Caki2 (cell line): ENCODE data around the gene SSC4D. TPM values are rescaled to one million over a fixed set of nuclear protein-coding genes. Genes with fewer than 3 reads are reported as not detected.
"Not testable (repeated sequence)": the region's sequence is repeated elsewhere in the genome, so short reads cannot be mapped to it uniquely, and the experiment has no call there.

Experiments
- DNase-seq: peaks from one replicate; pipeline ENCODE4 v3.0.0-alpha.2; 2015; ENCODE audit warnings: low read depth
- in situ Hi-C: cut with HindIII; loops from 2 replicates; pipeline ENCODE4 v1.10.0; 2016; ENCODE audit warnings: low sequenced_read_pairs, low pct_unique_long_range_greater_than_20kb, mixed read lengths
- total RNA-seq: library from RNA; depleted of rRNA; stranded (reverse); fragments of >200 nt; shearing (Covaris generic); gene quantifications from 2 replicates; pipeline ENCODE4 v1.2.3, GENCODE V29; 2014; ENCODE audit warnings: low replicate concordance

Gene SSC4D
- total RNA-seq, 1 experiment from 2014 or later = 1.1 TPM

DNA sequence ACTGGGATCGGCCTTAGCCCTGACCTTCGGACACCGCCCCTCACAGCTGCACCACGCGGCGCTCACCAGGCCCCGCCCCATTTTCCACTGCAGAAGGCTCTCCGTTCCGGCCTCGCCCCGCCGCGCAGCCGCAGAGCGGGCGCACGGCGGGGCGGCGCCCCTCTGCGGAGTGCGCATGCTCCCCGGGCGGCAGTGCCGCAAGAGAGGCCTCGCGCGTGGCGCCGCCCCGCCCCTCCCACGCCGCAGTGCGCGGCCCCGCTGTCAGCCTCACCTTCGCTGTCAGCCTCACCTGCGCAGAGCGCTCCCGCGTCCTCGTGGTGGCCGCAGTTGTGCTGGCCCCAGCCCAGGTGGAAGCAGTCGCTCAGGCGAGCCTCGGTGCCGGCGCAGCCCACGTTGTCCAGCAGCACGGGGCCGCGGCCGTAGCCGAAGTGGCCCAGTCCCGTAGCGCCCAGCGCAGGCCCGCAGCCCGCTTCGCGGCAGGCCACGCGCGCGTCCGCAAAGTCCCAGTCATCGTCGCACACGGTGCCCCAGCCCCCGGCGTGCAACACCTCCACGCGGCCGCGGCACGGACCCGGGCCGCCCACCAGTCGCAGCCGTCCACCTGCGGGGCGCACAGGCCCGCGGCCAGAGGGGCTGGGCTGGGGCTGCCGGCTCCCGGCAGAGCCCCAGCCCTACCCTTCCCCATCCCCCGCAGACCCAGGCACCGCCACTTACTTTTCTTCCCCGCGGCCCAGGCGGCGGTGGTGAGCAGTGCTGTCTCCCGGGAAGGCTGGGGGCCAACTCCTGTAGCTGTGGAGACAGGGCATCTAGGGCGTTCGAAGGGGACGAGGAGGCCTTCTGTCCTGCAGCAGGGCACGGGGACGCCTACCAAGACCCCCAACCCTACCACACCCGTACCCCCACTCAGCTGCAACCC is 16.1 kb downstream of the SSC4D start:
- peak; percentile 89 for DNase-seq
- in situ Hi-C loops = no loop called here

DNA sequence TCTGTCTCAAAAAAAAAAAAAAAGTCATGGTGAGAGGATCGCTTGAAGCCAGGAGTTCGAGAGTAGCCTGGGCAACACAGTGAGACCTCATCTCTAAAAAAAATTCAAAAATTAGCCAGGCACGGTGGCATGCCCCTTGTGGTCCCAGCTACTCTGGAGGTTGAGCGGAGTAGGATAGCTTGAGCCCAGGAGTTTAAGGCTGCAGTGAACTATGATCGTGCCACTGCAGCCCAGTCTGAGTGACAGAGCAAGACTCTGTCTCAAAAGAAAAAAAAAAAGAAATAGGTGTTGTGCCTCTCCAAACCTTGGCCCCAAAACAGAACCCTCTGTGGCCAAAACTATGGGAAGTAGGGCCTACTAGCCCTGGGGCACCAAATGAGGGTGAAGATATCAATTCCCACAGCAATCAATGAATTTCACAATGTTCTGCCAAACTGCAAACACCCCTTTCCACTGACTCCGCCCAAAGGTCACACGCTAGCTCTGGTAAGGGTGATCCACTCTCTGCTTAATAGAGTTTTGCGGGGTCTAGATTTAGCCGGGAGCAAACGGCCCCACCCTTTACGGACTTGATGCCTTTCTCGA is 16.9 kb downstream of the SSC4D start:
- in situ Hi-C loops = no loop called here
- no peak for DNase-seq

DNA sequence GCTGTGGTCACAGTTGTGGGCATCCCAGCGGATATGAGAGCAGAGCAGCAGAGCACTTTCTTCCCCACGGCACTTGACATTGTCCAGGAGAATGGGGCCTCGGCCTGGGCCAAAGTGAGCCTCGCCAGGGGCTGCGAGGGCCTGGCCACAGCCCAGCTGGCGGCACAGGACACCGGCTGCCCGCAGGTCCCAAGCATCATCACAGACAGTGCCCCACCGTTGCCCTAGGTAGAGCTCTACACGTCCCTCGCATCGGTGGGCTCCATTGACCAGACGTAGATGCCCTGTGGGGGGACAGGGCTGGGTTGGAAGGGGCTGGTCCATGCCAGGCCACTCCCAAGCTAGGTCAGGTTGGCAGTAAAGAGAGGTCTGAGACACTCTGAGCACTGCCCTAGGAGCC is 19.4 kb downstream of the SSC4D start:
- in situ Hi-C loops = no loop called here
- no peak for DNase-seq

DNA sequence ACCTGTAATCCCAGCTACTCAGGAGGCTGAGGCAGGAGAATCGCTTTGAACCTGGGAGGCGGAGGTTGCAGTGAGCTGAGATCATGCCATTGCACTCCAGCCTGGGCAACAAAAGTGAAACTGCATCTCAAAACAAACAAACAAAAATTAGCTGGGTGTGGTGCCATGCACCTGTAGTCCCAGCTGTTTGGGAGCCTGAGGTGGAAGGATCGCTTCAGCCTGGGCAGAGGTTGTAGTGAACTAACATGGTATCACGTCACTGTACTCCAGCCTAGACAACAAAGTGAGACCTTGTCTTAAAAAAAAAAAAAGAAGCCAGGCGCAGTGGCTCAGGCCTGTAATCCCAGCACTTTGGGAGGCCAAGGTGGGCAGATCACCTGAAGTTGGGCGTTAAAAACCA is 21.7 kb downstream of the SSC4D start:
- DNase-seq, in situ Hi-C loops: not testable (repeated sequence)

DNA sequence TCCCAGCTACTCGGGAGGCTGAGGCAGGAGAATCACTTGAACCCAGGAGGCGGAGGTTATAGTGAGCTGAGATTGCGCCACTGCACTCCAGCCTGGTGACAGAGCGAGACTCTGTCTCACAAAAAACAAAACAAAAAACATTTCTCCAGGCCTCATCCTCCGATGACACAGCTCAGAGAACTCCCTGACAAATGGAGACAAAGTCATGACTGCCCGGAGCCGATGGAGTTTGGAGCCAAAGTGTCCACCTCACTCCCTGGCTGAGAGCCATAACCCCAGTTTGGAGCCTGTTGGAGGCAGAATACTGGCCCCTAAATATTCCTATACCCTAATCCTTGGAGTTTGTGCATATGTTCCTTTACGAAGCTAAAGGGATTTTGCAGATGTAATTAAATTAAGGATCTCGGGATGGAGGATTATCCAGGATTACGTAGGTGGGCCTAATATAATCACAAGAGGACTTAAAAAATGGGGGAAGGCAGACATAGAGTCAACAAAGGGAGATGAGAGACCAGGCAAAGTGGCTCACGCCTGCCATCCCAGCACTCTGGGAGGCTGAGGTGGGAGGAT is 22.7 kb downstream of the SSC4D start:
- in situ Hi-C loops = no loop called here
- DNase-seq = no peak

DNA sequence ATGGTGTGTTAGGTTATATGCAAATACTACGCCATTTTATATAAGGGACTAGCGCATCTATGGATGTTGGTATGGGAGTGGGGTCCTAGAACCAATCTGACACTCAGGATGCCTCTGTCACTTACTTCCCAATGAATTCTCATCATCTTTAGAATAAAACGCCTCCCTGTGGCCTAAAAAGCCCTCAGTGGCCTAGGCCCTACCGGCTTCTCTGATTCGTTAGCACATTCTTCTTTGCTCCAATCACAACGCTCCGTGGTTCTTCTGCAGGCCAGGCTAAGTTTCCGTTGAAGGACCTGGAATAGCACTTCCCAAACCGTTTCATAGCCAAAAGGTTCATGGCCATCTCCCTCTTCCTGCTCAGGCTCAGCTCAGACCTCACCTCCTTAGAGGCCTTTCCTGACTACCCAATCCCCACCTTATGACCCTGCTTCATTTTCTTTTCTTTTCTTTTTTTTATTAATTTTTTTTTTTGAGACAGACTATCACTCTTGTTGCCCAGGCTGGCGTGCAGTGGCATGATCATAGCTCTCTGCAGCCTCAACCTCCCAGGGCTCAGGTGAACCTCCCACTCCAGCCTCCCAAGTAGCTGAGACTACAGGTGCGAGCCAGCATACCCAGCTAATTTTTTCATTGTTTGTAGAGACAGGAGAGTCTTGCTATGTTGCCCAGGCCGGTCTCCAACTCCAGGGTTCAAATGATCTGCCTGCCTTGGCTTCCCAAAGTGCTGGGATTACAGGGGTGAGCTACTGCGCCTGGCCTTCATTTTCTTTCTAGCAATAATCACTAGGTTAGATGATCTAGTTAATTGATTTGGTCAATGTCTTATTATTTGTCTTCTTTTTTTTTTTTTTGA is 26.2 kb downstream of the SSC4D start:
- no peak for DNase-seq
- in situ Hi-C loops = no loop called here

DNA sequence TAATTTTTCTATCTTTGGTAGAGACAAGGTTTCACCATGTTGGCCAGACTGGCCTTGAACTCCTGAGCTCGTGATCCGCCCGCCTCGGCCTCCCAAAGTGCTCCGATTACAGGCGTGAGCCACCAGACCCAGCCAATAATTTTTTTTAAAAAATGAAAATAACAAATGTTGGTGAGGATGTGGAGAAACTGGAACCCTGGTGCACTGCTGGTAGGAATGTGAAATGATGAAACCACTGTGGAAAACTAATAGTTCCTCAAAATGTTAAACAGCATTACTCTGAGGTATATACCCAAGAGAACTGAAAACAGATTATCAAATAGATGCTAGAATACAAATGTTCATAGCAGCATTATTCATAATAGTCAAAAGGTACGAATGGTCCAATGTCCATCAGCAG is 27.7 kb downstream of the SSC4D start:
- no peak for DNase-seq
- in situ Hi-C loops = no loop called here

DNA sequence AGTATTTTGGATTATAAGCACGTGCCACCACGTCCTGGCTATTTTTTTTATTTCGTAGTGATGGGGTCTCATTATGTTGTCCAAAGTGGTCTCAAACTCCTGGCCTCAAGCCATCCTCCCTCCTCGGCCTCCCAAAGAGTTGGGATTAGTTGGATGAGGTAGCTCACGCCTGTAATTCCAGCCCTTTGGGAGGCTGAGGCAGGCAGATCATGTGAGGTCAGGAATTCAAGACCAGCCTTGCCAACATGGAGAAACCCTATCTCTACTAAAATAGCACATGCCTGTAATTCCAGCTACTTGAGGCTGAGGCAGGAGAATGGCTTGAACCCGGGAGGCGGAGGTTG is 28.9 kb downstream of the SSC4D start:
- no peak for DNase-seq
- in situ Hi-C loops = no loop called here

DNA sequence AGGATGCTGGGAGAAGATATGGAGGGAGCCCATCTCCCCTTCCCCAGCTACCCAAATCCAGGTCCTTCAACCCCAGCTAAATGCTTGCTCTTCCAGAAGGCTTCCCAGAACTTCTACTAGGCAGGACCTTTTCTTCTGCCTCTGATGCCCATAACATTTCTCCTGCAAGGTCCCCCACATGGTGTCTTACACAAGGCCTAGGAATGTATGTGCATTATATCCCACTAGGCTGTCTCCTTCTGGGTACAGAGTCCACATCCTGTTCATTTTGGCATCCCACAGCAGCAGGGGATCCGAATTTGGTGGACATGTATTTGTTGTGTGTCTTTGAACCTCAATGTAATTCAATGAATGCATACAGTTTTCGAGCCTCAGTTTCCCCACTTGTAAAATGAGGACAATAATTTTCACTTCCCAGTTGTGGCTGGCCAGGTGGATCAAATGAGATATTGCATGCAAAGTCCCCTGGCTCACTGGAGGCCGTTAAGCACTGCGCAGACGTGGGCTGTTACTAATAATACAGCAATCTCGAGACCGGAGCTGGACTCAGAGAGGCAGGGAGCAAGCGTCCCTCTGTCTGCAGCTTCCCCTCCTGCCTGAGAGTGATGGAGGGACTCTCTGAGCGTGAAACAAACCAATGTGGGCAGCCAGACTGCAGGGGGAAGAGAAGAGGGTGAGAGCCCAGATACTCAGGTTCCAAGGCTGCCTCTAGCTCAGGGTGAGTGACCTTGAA is 32.1 kb downstream of the SSC4D start:
- DNase-seq = no peak
- in situ Hi-C loops = no loop called here

DNA sequence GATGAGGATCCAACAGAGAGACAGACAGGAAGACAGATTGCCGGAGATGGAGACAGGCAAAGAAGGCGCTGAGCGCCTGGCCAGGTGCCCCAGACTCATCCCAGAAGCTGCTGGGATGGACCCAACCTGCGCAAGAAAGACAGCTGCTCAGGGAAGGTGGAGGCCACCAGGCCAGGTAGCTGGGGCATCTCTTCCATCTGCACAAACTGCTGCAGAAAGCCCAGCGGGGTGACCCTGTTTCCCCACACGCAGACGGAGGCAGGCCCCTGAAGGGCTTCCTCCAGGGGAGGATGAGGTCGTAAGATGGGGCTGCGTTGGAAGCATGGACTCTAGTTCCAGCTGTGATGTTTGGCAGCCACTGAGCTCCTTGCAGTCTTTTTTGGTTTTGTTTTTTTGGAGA is 34.2 kb downstream of the SSC4D start:
- DNase-seq = no peak
- in situ Hi-C loops = no loop called here

DNA sequence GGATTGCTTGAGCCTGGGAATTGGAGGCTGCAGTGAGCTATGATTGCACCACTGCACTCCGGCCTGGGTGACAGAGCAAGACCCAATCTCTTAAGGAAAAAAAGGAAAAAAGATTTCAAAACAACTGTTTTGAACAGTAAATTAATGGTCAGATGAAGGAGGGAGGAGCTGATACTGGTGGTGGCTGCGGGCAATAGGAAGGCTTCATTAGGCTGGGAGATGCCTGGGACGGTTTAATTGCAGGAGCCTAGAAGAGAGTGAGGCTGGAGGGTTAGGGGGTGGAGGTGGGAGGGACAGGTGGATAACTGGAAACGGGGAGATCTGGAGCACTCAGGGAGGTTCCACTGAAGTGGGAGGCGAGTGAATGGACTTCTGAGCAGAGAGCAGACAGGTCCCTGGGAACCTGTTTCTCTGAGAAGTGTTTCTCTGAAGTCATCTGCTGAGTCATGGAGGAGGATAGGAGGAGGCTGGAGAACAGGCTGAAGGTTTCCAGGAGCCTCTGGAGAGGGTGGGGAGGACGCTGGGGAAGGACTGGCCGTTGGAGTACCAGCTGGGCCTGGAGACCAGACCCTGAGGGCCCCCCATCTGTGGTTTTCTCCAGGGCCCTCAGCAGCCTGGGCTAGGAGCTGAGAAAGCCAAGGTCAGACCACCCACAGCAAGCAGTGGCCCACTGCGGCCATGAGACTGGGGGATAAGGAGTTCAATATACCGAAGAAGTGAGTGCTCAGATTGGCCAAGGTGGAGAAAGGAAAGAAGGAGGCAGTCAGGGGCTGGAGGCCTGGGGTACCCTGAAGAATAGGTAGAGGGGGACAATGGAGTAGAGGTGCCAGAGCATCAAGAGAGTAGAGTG is 36.3 kb downstream of the SSC4D start:
- in situ Hi-C loops = no loop called here
- peak; percentile 68 for DNase-seq

DNA sequence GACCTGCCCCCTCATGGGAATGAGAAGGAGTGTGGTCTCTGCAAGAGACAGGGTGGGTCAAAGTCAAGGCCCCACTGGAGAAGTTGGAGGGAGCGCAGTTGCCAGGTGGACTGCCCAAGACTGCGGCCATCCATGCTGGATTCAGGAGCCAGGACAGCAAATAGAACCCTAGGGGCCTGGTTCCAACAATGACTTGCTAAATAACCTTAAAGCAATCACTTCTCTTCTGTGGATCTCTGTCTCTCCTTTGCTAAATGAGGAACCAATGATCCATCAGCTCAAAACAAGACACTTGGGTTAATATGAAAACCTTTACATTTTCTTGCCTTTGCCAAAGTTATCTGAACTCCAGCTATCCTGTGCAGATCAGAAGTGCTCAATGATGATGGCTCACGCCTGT is 38.1 kb downstream of the SSC4D start:
- DNase-seq = no peak
- in situ Hi-C loops = no loop called here

DNA sequence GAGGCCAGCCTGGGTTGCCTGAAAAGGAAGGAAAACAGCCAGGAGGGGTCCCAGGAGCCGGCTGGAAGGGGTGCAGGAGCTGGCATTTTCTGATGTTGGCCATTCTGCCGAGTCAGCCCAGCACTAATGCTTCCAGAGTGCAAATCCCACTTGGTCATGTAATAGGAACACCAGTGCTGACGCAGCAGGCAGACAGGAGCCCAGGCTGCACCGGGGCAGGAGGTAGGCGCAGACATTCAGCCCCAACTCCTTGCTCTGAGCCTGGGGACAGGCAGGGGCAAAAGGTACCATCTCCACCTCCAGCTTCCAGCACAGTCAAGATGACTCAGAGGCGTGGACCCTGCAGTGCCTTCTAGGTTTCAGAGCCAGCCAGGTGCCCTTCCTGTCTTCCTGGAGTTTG is 40.5 kb downstream of the SSC4D start:
- no peak for DNase-seq
- in situ Hi-C loops = no loop called here

DNA sequence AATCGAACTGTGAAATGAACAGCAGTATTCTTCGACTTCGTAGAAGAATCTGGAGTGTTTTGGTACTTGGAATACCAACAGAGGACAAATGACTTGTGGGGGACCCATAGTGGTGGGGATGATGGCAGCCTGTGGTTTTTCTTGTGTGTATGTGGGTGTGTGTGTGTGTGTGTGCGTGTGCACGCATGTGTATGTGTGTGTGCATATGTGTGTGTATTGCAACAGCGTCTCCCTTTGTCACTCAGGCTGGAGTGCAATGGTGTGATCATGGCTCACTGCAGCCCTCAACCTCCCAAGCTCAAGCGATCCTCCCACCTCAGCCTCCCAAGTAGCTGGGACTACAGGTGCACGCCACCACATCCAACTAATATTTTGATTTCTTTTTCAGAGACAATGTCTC is 41.3 kb downstream of the SSC4D start:
- in situ Hi-C loops = no loop called here

DNA sequence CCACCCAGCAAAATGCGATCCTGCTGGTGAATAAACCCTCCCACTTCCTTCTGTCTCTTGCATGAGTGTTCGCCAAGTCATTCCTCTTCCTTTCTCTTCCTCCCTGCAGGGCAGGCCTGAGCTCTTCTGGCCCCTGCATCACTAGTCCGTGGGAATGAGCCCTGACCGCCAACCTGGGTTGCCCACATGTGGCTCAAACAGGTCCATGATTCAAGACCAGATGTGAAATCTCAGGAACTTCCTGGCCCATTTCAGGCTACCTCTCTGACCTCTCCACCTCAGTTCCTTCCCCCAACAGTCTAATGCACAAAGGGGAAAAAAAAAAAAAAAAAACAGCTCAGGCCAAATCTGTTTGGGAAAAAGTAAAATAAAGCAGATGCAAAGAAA is 45.3 kb downstream of the SSC4D start:
- peak; percentile 66 for DNase-seq
- in situ Hi-C loops = no loop called here

More for the DNA sequence above, 41.3 kb downstream of the SSC4D start:
- DNase-seq = no peak

DNA sequence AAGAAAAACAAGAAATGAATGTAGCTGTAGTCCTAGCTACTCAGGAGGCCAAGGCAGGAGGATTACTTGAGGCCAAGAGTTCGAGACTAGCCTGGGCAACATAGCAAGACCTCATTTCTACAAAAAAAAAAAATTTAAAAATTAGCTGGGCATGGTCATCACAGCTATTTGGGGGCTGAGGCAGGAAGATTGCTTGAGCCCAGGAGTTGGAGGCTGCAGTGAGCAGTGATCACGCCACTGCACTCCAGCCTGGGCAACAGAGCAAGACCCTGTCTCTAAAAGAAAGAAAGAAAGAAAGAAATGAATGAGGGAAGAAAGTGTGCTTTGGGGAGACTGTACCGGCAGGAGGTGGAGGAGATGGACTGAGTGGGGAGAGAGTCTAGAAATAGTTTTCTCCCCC is 45.7 kb downstream of the SSC4D start:
- in situ Hi-C loops, DNase-seq: not testable (repeated sequence)

DNA sequence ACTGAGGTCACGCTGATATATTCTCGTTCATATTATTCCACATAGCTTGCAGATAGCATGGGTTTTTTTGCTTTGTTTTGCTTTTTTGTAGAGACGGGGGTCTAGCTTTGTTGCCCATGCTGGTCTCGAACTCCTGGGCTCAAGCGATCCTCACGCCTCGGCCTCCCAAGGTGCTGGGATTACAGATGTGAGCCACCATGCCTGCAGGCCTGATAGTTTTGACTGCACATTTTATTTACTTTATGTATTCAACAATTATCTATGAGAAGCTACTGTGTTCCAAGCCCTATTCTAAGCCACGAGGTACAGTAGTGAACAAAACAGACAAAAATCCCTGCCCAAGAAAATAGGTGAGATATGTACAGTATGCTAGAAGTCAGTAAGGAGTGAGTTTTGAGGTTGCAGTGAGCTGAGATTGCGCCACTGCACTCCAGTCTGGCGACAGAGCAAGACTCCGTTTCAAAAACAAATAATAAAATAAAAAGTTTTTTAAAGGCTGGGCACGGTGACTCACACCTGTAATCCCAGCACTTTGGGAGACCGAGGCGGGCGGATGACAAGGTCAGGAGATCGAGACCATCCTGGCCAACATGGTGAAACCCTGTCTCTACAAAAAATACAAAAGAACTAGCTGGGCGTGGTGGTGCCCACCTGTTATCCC is 49.4 kb downstream of the SSC4D start:
- no peak for DNase-seq
- in situ Hi-C loops = no loop called here
